HEK293 (cell line): Measurements from ENCODE around the gene PHF10.

ENCODE experiments used
- BCL11B ChIP-seq: fragments of 450-650 bp; formaldehyde crosslinking; IDR thresholded peaks from 2 replicates; pipeline ENCODE4 v1.5.1; 2016; ENCODE audit warnings: low read depth, missing biosample characterization, missing genetic modification characterization
- CTCF ChIP-seq: fragments of 450-650 bp; formaldehyde crosslinking; IDR thresholded peaks from 2 replicates; pipeline ENCODE4 v1.5.1; 2016; ENCODE audit warnings: missing biosample characterization, missing genetic modification characterization
- EGR2 ChIP-seq: fragments of 450-650 bp; formaldehyde crosslinking; IDR thresholded peaks from 2 replicates; pipeline ENCODE4 v1.5.1; 2016; ENCODE audit warnings: low read depth, missing biosample characterization, missing genetic modification characterization
- GFI1B ChIP-seq: fragments of 450-650 bp; formaldehyde crosslinking; IDR thresholded peaks from 2 replicates; pipeline ENCODE4 v1.5.1; 2016; ENCODE audit warnings: missing biosample characterization, missing genetic modification characterization
- GLI2 ChIP-seq: fragments of 450-650 bp; formaldehyde crosslinking; IDR thresholded peaks from 2 replicates; pipeline ENCODE4; 2017; ENCODE audit warnings: missing biosample characterization, missing genetic modification characterization, low read depth, borderline replicate concordance
- GLIS2 ChIP-seq: fragments of 450-650 bp; formaldehyde crosslinking; IDR thresholded peaks from 2 replicates; pipeline ENCODE4 v1.5.1; 2016; ENCODE audit warnings: missing biosample characterization, missing genetic modification characterization
- HOXD13 ChIP-seq: sonication (generic); formaldehyde crosslinking; IDR thresholded peaks from 2 replicates; pipeline ENCODE4 v1.8.0; 2022; ENCODE audit warnings: missing genetic modification reagents, borderline replicate concordance
- MEIS1 ChIP-seq: sonication (generic); formaldehyde crosslinking; IDR thresholded peaks from 2 replicates; pipeline ENCODE4 v1.8.1; 2022; ENCODE audit warnings: missing genetic modification reagents, mild to moderate bottlenecking, borderline replicate concordance
- OSR2 ChIP-seq: fragments of 450-650 bp; formaldehyde crosslinking; IDR thresholded peaks from 2 replicates; pipeline ENCODE4 v1.5.1; 2016; ENCODE audit warnings: missing biosample characterization, missing genetic modification characterization
- REPIN1 ChIP-seq: fragments of 450-650 bp; formaldehyde crosslinking; IDR thresholded peaks from 2 replicates; pipeline ENCODE4 v1.5.1; 2017; ENCODE audit warnings: missing biosample characterization, missing genetic modification characterization, low read depth
- REST ChIP-seq: fragments of 450-650 bp; formaldehyde crosslinking; IDR thresholded peaks from 2 replicates; pipeline ENCODE4 v1.5.1; 2016; ENCODE audit warnings: missing biosample characterization, missing genetic modification characterization
- SALL2 ChIP-seq: fragments of 450-650 bp; formaldehyde crosslinking; IDR thresholded peaks from 2 replicates; pipeline ENCODE4 v1.5.0; 2017; ENCODE audit warnings: missing biosample characterization, mild to moderate bottlenecking, missing genetic modification characterization, borderline replicate concordance
- TRIM28 ChIP-seq: IDR thresholded peaks from 2 replicates; pipeline ENCODE4 v1.6.1; 2011; ENCODE audit warnings: low read length, control low read depth, borderline replicate concordance
- ZBTB1 ChIP-seq: fragments of 450-650 bp; formaldehyde crosslinking; IDR thresholded peaks from 2 replicates; pipeline ENCODE4 v1.5.1; 2016; ENCODE audit warnings: missing biosample characterization, missing genetic modification characterization
- ZIC2 ChIP-seq: fragments of 450-650 bp; formaldehyde crosslinking; IDR thresholded peaks from 2 replicates; pipeline ENCODE4 v1.5.1; 2016; ENCODE audit warnings: missing biosample characterization, missing genetic modification characterization
- ZNF148 ChIP-seq: fragments of 450-650 bp; formaldehyde crosslinking; IDR thresholded peaks from 2 replicates; pipeline ENCODE4 v1.5.0; 2017; ENCODE audit warnings: missing biosample characterization, missing genetic modification characterization, borderline replicate concordance
- ZNF2 ChIP-seq: fragments of 450-650 bp; formaldehyde crosslinking; IDR thresholded peaks from 2 replicates; pipeline ENCODE4 v1.5.1; 2016; ENCODE audit warnings: missing biosample characterization, missing genetic modification characterization
- ZNF211 ChIP-seq: fragments of 450-650 bp; formaldehyde crosslinking; IDR thresholded peaks from 2 replicates; pipeline ENCODE4 v1.5.1; 2016; ENCODE audit warnings: low read depth, missing biosample characterization, missing genetic modification characterization
- ZNF24 ChIP-seq: fragments of 450-650 bp; formaldehyde crosslinking; IDR thresholded peaks from 2 replicates; pipeline ENCODE4 v1.5.1; 2016; ENCODE audit warnings: missing biosample characterization, missing genetic modification characterization
- ZNF248 ChIP-seq: fragments of 450-650 bp; formaldehyde crosslinking; IDR thresholded peaks from 2 replicates; pipeline ENCODE4 v1.5.1; 2017; ENCODE audit warnings: missing biosample characterization, missing genetic modification characterization
- ZNF26 ChIP-seq: fragments of 450-650 bp; formaldehyde crosslinking; IDR thresholded peaks from 2 replicates; pipeline ENCODE4 v1.5.1; 2016; ENCODE audit warnings: missing biosample characterization, missing genetic modification characterization
- ZNF341 ChIP-seq: fragments of 450-650 bp; formaldehyde crosslinking; IDR thresholded peaks from 2 replicates; pipeline ENCODE4; 2016; ENCODE audit warnings: low read depth, missing biosample characterization, missing genetic modification characterization
- ZNF521 ChIP-seq: fragments of 450-650 bp; formaldehyde crosslinking; IDR thresholded peaks from 2 replicates; pipeline ENCODE4 v1.5.1; 2017; ENCODE audit warnings: missing biosample characterization, mild to moderate bottlenecking, missing genetic modification characterization
- ZNF529 ChIP-seq: fragments of 450-650 bp; formaldehyde crosslinking; IDR thresholded peaks from 2 replicates; pipeline ENCODE4 v1.5.1; 2017; ENCODE audit warnings: missing genetic modification characterization, missing biosample characterization; ENCODE audit not compliant: insufficient replicate concordance
- ZNF548 ChIP-seq: fragments of 450-650 bp; formaldehyde crosslinking; IDR thresholded peaks from 2 replicates; pipeline ENCODE4 v1.5.1; 2016; ENCODE audit warnings: missing biosample characterization, missing genetic modification characterization
- ZNF610 ChIP-seq: fragments of 450-650 bp; formaldehyde crosslinking; IDR thresholded peaks from 2 replicates; pipeline ENCODE4 v1.5.1; 2016; ENCODE audit warnings: missing biosample characterization, missing genetic modification characterization, borderline replicate concordance
- ZNF624 ChIP-seq: fragments of 450-650 bp; formaldehyde crosslinking; IDR thresholded peaks from 2 replicates; pipeline ENCODE4 v1.5.1; 2017; ENCODE audit warnings: missing biosample characterization, missing genetic modification characterization
- ZNF707 ChIP-seq: fragments of 450-650 bp; formaldehyde crosslinking; IDR thresholded peaks from 2 replicates; pipeline ENCODE4 v1.5.1; 2016; ENCODE audit warnings: missing biosample characterization, missing genetic modification characterization
- ZNF747 ChIP-seq: fragments of 450-650 bp; formaldehyde crosslinking; IDR thresholded peaks from 2 replicates; pipeline ENCODE4 v1.5.1; 2016; ENCODE audit warnings: missing biosample characterization, missing genetic modification characterization
- ZNF76 ChIP-seq: fragments of 450-650 bp; formaldehyde crosslinking; IDR thresholded peaks from 2 replicates; pipeline ENCODE4; 2016; ENCODE audit warnings: low read depth, missing biosample characterization, missing genetic modification characterization, borderline replicate concordance
- ZNF776 ChIP-seq: fragments of 450-650 bp; formaldehyde crosslinking; IDR thresholded peaks from 2 replicates; pipeline ENCODE4 v1.5.0; 2017; ENCODE audit warnings: missing biosample characterization, missing genetic modification characterization, borderline replicate concordance
- ZSCAN16 ChIP-seq: fragments of 450-650 bp; formaldehyde crosslinking; IDR thresholded peaks from 2 replicates; pipeline ENCODE4 v1.5.1; 2016; ENCODE audit warnings: missing biosample characterization, missing genetic modification characterization
- ZXDB ChIP-seq: fragments of 450-650 bp; formaldehyde crosslinking; IDR thresholded peaks from 2 replicates; pipeline ENCODE4 v1.5.1; 2016; ENCODE audit warnings: missing biosample characterization, missing genetic modification characterization

Gene PHF10

GRCh38 chr6:169724494-169725124, at the start of gene PHF10 (continued):
- TF ChIP-seq REST (tag by site-specific recombination) = peak; percentile 34; the same call in 1 of the 2 replicates
- TF ChIP-seq EGR2 (tag by site-specific recombination) = no peak
- TF ChIP-seq HOXD13 (CRISPR knock-in tag) = no peak
- no peak for TF ChIP-seq ZNF248 (tag by site-specific recombination)
- TF ChIP-seq ZNF529 (tag by site-specific recombination) = no peak
- no peak for TF ChIP-seq ZNF776 (tag by site-specific recombination)
- TF ChIP-seq SALL2 = no peak
- TF ChIP-seq GFI1B (tag by site-specific recombination) = peak; percentile 35; the same call in 1 of the 2 replicates
- peak; percentile 72 for TF ChIP-seq ZXDB (tag by site-specific recombination)
- no peak for TF ChIP-seq ZNF76
- TF ChIP-seq ZNF341 = peak; percentile 50; the same call in 1 of the 2 replicates
- peak; percentile 90 for TF ChIP-seq ZNF610 (tag by site-specific recombination)
- TF ChIP-seq ZNF2 (tag by site-specific recombination) = peak; percentile 73
- no peak for TF ChIP-seq BCL11B (tag by site-specific recombination)
- no peak for TF ChIP-seq REPIN1 (tag by site-specific recombination)
- no peak for TF ChIP-seq ZNF707 (tag by site-specific recombination)
- no peak for TF ChIP-seq ZNF24 (tag by site-specific recombination)
- TF ChIP-seq ZSCAN16 (tag by site-specific recombination) = no peak
- TF ChIP-seq CTCF = peak; percentile 43
- TF ChIP-seq ZIC2 (tag by site-specific recombination) = peak; percentile 73
- TF ChIP-seq TRIM28 = no peak
- no peak for TF ChIP-seq ZNF26
- TF ChIP-seq ZNF211 = no peak
- no peak for TF ChIP-seq ZNF624 (tag by site-specific recombination)
- TF ChIP-seq MEIS1 = no peak
- TF ChIP-seq ZNF148 (tag by site-specific recombination) = no peak
- no peak for TF ChIP-seq ZNF548 (tag by site-specific recombination)
- TF ChIP-seq ZNF521 (tag by site-specific recombination) = no peak
- TF ChIP-seq GLI2 = no peak
- no peak for TF ChIP-seq ZBTB1 (tag by site-specific recombination)
- no peak for TF ChIP-seq ZNF747 (tag by site-specific recombination)
- TF ChIP-seq OSR2 (tag by site-specific recombination) = no peak
- TF ChIP-seq GLIS2 (tag by site-specific recombination) = peak; percentile 87
